PC-3 (cell line): ENCODE measurements around the gene RETREG2.
"Not testable (repeated sequence)": the region's sequence is repeated elsewhere in the genome, so short reads cannot be mapped to it uniquely, and the experiment has no call there.

Experiments used
- EZH2 ChIP-seq: fragments of 300-600 bp; sonication (generic); IDR thresholded peaks from one replicate; pipeline ENCODE4 v1.6.1; 2017; ENCODE audit warnings: antibody characterized with exemption, mild to moderate bottlenecking, low read length; ENCODE audit not compliant: unreplicated experiment
- TF ChIP-seq, protein P1 (sequence below): fragments of 300-600 bp; sonication (generic); conservative IDR thresholded peaks from 2 replicates; pipeline ENCODE4 v1.5.1; 2017; ENCODE audit warnings: antibody characterized with exemption, low read depth, mild to moderate bottlenecking, low read length

- TF ChIP-seq, protein P1, sequence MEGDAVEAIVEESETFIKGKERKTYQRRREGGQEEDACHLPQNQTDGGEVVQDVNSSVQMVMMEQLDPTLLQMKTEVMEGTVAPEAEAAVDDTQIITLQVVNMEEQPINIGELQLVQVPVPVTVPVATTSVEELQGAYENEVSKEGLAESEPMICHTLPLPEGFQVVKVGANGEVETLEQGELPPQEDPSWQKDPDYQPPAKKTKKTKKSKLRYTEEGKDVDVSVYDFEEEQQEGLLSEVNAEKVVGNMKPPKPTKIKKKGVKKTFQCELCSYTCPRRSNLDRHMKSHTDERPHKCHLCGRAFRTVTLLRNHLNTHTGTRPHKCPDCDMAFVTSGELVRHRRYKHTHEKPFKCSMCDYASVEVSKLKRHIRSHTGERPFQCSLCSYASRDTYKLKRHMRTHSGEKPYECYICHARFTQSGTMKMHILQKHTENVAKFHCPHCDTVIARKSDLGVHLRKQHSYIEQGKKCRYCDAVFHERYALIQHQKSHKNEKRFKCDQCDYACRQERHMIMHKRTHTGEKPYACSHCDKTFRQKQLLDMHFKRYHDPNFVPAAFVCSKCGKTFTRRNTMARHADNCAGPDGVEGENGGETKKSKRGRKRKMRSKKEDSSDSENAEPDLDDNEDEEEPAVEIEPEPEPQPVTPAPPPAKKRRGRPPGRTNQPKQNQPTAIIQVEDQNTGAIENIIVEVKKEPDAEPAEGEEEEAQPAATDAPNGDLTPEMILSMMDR = not testable (repeated sequence)
- TF ChIP-seq EZH2 = not testable (repeated sequence)
Measured at GRCh38 chr2:219201331-219201730, 23.3 kb downstream of the RETREG2 start.
